ENCODE measurements around the gene DIP2C. TPM values are rescaled to one million over a fixed set of nuclear protein-coding genes. Genes with fewer than 3 reads are reported as not detected.
"Not testable (repeated sequence)": the region's sequence is repeated elsewhere in the genome, so short reads cannot be mapped to it uniquely, and the experiment has no call there.

Gene DIP2C
- total RNA-seq, 1 experiment from 2014 or later = 10.7 TPM

DNA sequence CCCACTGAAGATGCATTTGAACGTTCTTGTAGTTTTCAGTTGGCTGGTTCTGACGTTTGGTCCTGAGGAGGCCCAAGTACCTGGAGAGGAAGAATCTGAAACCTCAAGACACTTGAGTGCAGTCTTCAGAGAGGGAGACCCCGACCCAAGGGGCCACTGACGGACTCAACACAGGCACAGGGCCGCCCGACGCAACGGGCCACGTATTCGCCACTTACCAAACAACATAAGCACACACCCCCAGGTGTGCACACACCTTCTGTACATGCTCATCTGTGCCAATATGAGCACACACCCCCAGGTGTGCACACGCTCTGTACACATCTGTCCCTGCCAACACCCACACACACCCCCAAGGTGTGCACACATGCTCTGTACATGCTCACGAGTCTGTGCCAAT lies 68.5 kb downstream of the DIP2C start:
- DNase-seq = no peak
- H3K4me3 ChIP-seq = no peak overlapping the region
- H3K9me3 ChIP-seq = no peaks in the 10 kb centered on the region
- no peaks in the 10 kb centered on the region for H3K36me3 ChIP-seq
- H3K27me3 ChIP-seq = no peaks in the 10 kb centered on the region

- no peak for DNase-seq
- Histone ChIP-seq H3K9me3 (no peaks in the 10 kb centered on the region), H3K27me3 (no peaks in the 10 kb centered on the region), H3K36me3 (no peaks in the 10 kb centered on the region), H3K4me3 (no peak overlapping the region)
Measured at GRCh38 chr10:620417-620816, 69.1 kb downstream of the DIP2C start.

DNA sequence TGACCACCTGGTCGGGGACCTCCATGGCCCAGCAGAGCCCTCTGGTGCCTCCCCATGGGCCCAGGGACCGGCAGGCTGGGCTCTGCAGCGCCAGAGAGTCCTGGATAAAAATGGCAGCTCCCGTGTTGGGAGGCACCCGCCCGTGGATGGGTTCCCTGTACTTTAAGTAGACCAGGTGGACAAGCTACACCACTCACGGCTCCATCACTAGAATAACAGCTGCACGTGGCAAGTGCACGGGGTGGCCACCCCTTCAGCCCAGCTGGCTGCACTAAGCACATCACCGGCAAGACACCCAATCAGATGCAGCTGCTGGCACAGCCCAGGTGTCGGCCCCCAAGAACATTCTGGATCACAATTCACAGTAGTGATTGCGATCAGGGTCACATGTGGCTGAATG lies 69.8 kb downstream of the DIP2C start:
- no peaks in the 10 kb centered on the region for H3K9me3 ChIP-seq
- no peak overlapping the region for H3K4me3 ChIP-seq
- DNase-seq = no peak
- H3K36me3 ChIP-seq = no peaks in the 10 kb centered on the region
- no peaks in the 10 kb centered on the region for H3K27me3 ChIP-seq

GRCh38 chr10:618229-618989 lies 71.1 kb downstream of the DIP2C start:
- DNase-seq = no peak
- Histone ChIP-seq H3K27me3 (no peaks in the 10 kb centered on the region), H3K36me3 (no peaks in the 10 kb centered on the region), H3K4me3 (no peak overlapping the region), H3K9me3 (no peaks in the 10 kb centered on the region)

DNA sequence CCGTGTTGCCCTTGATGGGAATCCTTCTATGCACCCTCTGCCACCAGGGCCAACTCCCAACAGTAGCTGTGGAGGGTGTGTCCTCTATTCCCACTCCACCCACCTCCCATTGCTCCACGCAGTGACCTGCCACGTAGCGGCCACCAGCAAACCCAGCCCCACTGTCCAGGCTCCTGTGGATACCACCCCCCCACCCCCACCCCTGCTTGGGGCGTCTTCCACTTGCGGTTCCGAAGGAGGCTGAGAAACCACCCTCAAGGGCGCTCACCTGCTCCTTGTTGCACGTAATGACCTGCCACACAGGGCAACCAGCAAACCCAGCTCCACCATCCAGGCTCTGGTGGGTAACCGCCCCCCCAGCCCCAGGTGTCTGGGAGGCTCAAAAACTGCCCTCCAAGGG lies 72.0 kb downstream of the DIP2C start:
- DNase-seq = no peak
- H3K27me3 ChIP-seq = no peaks in the 10 kb centered on the region
- no peaks in the 10 kb centered on the region for H3K9me3 ChIP-seq
- no peak overlapping the region for H3K4me3 ChIP-seq
- no peaks in the 10 kb centered on the region for H3K36me3 ChIP-seq

GRCh38 chr10:615583-616152 lies 73.8 kb downstream of the DIP2C start:
- Histone ChIP-seq H3K36me3 (no peaks in the 10 kb centered on the region), H3K27me3 (no peaks in the 10 kb centered on the region), H3K9me3 (no peaks in the 10 kb centered on the region), H3K4me3 (no peak overlapping the region)
- peak; percentile 86 for DNase-seq

DNA sequence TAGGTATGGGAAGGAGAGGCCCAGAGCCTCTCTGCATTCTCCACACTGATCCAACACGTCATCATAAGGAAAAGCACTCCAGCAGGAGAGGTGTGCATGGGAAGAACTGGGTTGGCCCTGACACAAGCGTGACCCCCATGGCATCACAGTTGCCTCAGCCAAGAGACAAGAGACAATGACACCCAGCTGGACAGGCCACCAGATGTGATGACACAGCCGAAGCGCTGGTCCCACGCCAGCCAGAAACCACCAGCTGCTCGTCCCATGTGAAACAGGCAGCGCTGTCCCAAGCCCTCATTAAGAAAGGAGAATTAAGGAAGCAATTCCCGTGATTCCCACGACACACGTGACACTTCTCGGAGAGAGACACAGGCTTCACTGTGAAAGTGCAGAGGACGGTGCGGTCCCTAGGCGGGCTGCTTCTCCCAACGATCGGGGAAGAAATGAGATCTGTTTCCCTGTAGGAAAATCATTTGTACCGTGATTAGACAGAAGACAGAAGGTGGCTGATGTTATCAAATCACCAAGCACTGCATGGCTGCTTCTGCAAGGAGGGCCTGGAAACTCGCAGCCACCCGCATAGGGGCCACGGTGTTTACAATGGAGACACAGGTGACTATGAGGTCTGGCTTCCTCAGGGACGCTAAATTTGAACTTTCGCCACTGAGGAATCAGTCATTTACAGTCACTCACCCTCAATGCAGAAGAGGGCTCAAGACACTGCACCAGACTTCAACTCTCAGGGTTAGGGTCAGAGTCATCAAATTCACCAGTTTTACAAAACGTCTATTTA lies 74.5 kb downstream of the DIP2C start:
- Histone ChIP-seq H3K9me3 (no peaks in the 10 kb centered on the region), H3K27me3 (no peaks in the 10 kb centered on the region), H3K36me3 (no peaks in the 10 kb centered on the region), H3K4me3 (no peak overlapping the region)
- DNase-seq = no peak

GRCh38 chr10:614139-614711 lies 75.2 kb downstream of the DIP2C start:
- Histone ChIP-seq H3K4me3 (no peak overlapping the region), H3K36me3 (no peaks in the 10 kb centered on the region), H3K9me3 (no peaks in the 10 kb centered on the region), H3K27me3 (no peaks in the 10 kb centered on the region)
- no peak for DNase-seq

DNA sequence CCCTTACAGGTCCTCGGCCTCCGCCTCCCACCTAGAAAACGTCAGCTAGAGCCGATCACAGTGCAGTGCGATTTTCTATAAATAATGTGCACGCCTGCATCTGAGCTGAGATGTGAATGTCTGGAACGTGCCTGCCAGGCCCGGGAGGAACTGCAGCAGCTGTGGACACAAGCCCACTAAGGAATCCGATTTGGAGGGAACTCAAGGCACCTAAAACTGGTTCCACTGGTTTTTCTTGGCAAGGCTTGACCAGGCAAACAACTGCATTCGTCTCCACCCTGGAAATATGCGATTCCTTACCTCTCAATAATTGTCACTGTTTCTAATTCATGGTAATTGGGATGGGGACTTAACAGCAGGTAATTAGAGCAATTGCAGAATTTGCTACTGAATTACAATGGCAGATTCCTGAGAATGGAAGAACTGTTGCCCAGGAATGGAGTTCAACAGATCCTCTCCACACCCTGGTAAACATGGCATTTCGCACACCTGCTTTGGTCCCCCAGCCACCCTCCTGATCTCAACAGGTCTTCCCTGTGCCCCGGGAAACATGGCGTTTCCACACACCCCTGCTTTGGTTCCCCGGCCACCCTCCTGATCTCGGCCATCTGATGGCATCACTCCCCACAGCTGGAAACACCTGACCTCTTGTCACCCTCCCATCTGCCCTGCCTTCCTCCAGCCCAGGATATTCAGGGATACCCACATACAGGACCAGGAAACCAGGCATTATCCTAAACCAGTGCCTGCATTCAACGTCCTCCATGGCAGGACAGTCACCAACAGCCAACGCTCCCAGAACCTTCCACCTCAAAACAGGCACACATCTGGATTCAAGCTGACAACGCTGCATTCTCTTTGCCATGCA lies 76.0 kb downstream of the DIP2C start:
- DNase-seq = no peak
- H3K36me3 ChIP-seq = no peaks in the 10 kb centered on the region
- no peak overlapping the region for H3K4me3 ChIP-seq
- no peaks in the 10 kb centered on the region for H3K27me3 ChIP-seq
- H3K9me3 ChIP-seq = no peaks in the 10 kb centered on the region

- no peak for DNase-seq
- H3K9me3 ChIP-seq = no peaks in the 10 kb centered on the region
- no peak overlapping the region for H3K4me3 ChIP-seq
- H3K27me3 ChIP-seq = no peaks in the 10 kb centered on the region
- no peaks in the 10 kb centered on the region for H3K36me3 ChIP-seq
Measured at GRCh38 chr10:612696-613095, 76.8 kb downstream of the DIP2C start.

DNA sequence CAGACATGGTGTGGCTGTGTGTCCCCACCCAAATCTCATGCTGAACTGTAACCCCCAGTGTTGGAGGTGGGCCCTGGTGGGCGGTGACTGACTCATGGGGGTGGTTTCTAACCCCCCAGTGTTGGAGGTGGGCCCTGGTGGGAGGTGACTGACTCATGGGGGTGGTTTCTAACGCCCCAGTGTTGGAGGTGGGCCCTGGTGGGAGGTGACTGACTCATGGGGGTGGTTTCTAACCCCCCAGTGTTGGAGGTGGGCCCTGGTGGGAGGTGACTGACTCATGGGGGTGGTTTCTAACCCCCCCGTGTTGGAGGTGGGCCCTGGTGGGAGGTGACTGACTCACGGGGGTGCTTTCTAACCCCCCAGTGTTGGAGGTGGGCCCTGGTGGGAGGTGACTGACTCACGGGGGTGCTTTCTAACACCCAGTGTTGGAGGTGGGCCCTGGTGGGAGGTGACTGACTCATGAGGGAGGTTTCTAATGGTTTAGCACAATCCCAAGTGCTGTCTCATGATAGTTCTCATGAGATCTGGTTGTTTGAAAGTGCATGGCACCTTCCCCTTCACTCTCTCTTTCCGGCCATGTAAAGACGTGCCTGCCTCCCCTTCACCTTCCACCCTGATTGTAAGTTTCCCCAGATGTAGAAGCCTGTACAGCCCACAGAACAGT lies 78.7 kb downstream of the DIP2C start:
- not testable (repeated sequence) for H3K9me3 ChIP-seq, H3K27me3 ChIP-seq, H3K4me3 ChIP-seq, H3K36me3 ChIP-seq
- peak; percentile 85 for DNase-seq

DNA sequence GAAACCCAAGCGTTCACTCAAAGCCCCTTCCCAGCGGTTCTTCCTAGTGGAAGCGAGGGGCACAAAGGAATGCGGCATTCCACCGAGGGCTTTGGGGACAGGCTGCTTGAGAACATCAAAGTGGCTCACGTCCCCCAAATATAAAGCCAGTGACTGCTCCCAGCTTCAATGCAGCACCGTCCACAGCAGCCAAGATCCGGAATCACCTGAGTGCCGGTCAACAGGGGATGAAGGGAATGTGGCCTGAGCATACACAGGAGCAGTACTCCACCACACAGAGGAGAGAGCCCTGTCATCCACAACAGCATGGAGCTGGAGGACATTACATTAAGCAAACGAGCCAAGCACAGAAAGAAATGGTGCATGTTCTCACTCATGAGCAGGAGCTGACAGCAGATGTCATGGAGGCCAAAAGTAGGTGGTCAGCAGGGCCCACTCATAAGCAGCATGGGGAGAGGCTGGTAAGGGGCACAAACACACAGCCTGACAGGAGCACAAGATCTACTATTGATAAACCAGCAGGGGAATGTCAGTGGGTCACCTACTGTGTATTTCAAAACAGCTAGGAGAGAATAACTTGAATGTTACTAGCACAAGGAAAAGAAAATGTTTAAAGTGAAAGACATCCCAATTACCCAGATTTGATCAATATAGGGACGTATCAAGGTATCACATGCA lies 79.5 kb downstream of the DIP2C start:
- Histone ChIP-seq H3K27me3 (no peaks in the 10 kb centered on the region), H3K4me3 (no peak overlapping the region)

DNA sequence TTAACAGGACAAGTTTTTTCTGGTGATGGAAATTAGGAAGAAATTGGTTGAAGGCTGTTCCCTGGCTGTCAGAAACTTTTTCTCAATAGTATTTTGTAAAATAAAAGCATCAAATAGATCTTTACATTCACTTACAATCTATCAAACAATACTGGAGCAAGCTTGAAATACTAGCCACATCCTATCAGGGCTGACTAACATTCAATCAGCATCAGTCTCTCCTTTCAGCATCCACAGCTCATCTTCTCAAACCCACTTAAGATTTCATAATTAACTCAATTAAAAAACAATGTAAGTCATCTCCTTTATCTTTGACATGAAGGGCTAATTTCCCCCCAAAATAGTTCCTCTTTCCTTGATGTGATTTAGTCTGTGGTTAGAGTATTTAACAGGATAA lies 80.2 kb downstream of the DIP2C start:
- Histone ChIP-seq H3K27me3 (no peaks in the 10 kb centered on the region), H3K9me3 (no peaks in the 10 kb centered on the region), H3K4me3 (no peak overlapping the region), H3K36me3 (no peaks in the 10 kb centered on the region)
- DNase-seq = no peak

More for the DNA sequence above, 79.5 kb downstream of the DIP2C start:
- DNase-seq = no peak
- H3K36me3 ChIP-seq = no peaks in the 10 kb centered on the region
- H3K9me3 ChIP-seq = no peaks in the 10 kb centered on the region

GRCh38 chr10:608331-609261 lies 80.9 kb downstream of the DIP2C start:
- no peak for DNase-seq
- Histone ChIP-seq H3K4me3 (no peak overlapping the region), H3K36me3 (no peaks in the 10 kb centered on the region), H3K27me3 (no peaks in the 10 kb centered on the region), H3K9me3 (no peaks in the 10 kb centered on the region)

Measured in MG63 (cell line).